PC-3 (cell line): ENCODE data around the gene GSN. TPM values are rescaled to one million over a fixed set of nuclear protein-coding genes. Genes with fewer than 3 reads are reported as not detected.

Experiments used
- ATAC-seq: fragments of 200-7000 bp; cut with Tn5 transposase; 2 replicates; pipeline ENCODE4 v1.9.1; 2020; ENCODE audit warnings: mild to moderate bottlenecking, moderate library complexity
- BruUV-seq: library from RNA; stranded (reverse); fragments of 400-500 nt; replicated peaks from 2 replicates; lab custom pipeline; 2021; lab: Mats Ljungman, UMichigan
- CTCF ChIA-PET: fragments of 300-600 bp; sonication (Branson Sonifier 250); formaldehyde crosslinking; loops from one replicate; lab custom pipeline; 2022; ENCODE audit warnings: antibody characterized with exemption; lab: Charles Lee
- POLR2A ChIA-PET: fragments of 300-600 bp; sonication (Branson Sonifier 250); formaldehyde crosslinking; loops from one replicate; lab custom pipeline; 2022; ENCODE audit warnings: antibody characterized with exemption; ENCODE audit not compliant: unreplicated experiment; lab: Charles Lee
- DNase-seq: peaks from one replicate; pipeline ENCODE4 v3.0.0-alpha.2; 2015
- H2AFZ ChIP-seq: fragments of 300-600 bp; sonication (generic); 2 replicates; pipeline ENCODE4 v1.6.0; 2016; ENCODE audit warnings: antibody characterized with exemption, low read length
- H3F3A ChIP-seq: fragments of 300-600 bp; sonication (generic); one replicate; pipeline ENCODE4 v1.6.0; 2017; ENCODE audit warnings: antibody characterized with exemption, low read length, control low read depth, mild to moderate bottlenecking; ENCODE audit not compliant: unreplicated experiment
- H3K27ac ChIP-seq: fragments of 300-600 bp; sonication (generic); 2 replicates; pipeline ENCODE4 v1.5.1; 2016; ENCODE audit warnings: mild to moderate bottlenecking, low read length
- H3K27me3 ChIP-seq: fragments of 300-600 bp; sonication (generic); 2 replicates; pipeline ENCODE4 v1.6.1; 2016; ENCODE audit warnings: low read length, mixed read lengths
- H3K36me3 ChIP-seq: fragments of 300-600 bp; sonication (generic); 2 replicates; pipeline ENCODE4 v1.6.1; 2016; ENCODE audit warnings: low read depth, mixed run types, low read length, mixed read lengths
- H3K4me1 ChIP-seq: fragments of 300-600 bp; sonication (generic); 2 replicates; pipeline ENCODE4 v1.5.1; 2016; ENCODE audit warnings: low read length; ENCODE audit not compliant: insufficient read depth
- H3K4me2 ChIP-seq: fragments of 300-600 bp; sonication (generic); 2 replicates; pipeline ENCODE4 v1.6.0; 2016; ENCODE audit warnings: low read length
- H3K4me3 ChIP-seq: fragments of 300-600 bp; sonication (generic); 2 replicates; pipeline ENCODE4 v1.5.1; 2016; ENCODE audit warnings: mild to moderate bottlenecking, low read length, mixed read lengths
- H3K79me2 ChIP-seq: fragments of 300-600 bp; sonication (generic); 2 replicates; pipeline ENCODE4 v1.6.1; 2017; ENCODE audit warnings: low read length, mixed read lengths
- H3K9ac ChIP-seq: fragments of 300-600 bp; sonication (generic); 2 replicates; pipeline ENCODE4 v1.6.0; 2016; ENCODE audit warnings: mild to moderate bottlenecking, low read length
- H3K9me2 ChIP-seq: fragments of 300-600 bp; sonication (generic); replicated peaks from 2 replicates; pipeline ENCODE4 v1.6.1; 2016; ENCODE audit warnings: mixed run types, low read length, mixed read lengths
- H3K9me3 ChIP-seq: fragments of 300-600 bp; sonication (generic); 2 replicates; pipeline ENCODE4 v1.6.1; 2016; ENCODE audit warnings: low read length, mixed read lengths
- H4K20me1 ChIP-seq: fragments of 300-600 bp; sonication (generic); 2 replicates; pipeline ENCODE4 v1.6.1; 2016; ENCODE audit warnings: low read length, mixed read lengths
- EZH2 ChIP-seq: fragments of 300-600 bp; sonication (generic); IDR thresholded peaks from one replicate; pipeline ENCODE4 v1.6.1; 2017; ENCODE audit warnings: antibody characterized with exemption, mild to moderate bottlenecking, low read length; ENCODE audit not compliant: unreplicated experiment
- EZH2phosphoT487 ChIP-seq: fragments of 300-600 bp; sonication (generic); IDR thresholded peaks from 2 replicates; pipeline ENCODE4 v1.6.1; 2018; ENCODE audit warnings: mild to moderate bottlenecking, antibody characterized with exemption, low read length, borderline replicate concordance
- intact Hi-C: fragments of 100-400 bp; cut with micrococcal nuclease; formaldehyde crosslinking; loops from 2 replicates; pipeline ENCODE4 v1.9.0; 2023
- total RNA-seq: library from RNA; depleted of rRNA; stranded (reverse); fragments of >200 nt; gene quantifications from 2 replicates; pipeline ENCODE4 v1.2.3, GENCODE V29; 2014
- TF ChIP-seq, protein P1 (sequence below): fragments of 300-600 bp; sonication (generic); conservative IDR thresholded peaks from 2 replicates; pipeline ENCODE4 v1.5.1; 2017; ENCODE audit warnings: antibody characterized with exemption, low read depth, mild to moderate bottlenecking, low read length

Gene GSN
- total RNA-seq, 1 experiment from 2014 or later = 36.5 TPM

- DNase-seq (no peak), ATAC-seq (no peak)
- no peak for TF ChIP-seq EZH2phosphoT487
- no peak for TF ChIP-seq EZH2
- TF ChIP-seq, protein P1, sequence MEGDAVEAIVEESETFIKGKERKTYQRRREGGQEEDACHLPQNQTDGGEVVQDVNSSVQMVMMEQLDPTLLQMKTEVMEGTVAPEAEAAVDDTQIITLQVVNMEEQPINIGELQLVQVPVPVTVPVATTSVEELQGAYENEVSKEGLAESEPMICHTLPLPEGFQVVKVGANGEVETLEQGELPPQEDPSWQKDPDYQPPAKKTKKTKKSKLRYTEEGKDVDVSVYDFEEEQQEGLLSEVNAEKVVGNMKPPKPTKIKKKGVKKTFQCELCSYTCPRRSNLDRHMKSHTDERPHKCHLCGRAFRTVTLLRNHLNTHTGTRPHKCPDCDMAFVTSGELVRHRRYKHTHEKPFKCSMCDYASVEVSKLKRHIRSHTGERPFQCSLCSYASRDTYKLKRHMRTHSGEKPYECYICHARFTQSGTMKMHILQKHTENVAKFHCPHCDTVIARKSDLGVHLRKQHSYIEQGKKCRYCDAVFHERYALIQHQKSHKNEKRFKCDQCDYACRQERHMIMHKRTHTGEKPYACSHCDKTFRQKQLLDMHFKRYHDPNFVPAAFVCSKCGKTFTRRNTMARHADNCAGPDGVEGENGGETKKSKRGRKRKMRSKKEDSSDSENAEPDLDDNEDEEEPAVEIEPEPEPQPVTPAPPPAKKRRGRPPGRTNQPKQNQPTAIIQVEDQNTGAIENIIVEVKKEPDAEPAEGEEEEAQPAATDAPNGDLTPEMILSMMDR = no peak
- Histone ChIP-seq H3F3A (no peaks in the 10 kb centered on the region), H3K36me3 (no peaks in the 10 kb centered on the region), H3K4me1 (no peaks in the 10 kb centered on the region), H3K27ac (no peak overlapping the region), H4K20me1 (no peaks in the 10 kb centered on the region), H3K9ac (no peak overlapping the region), H3K27me3 (no peaks in the 10 kb centered on the region), H2AFZ (no peak overlapping the region), H3K4me2 (no peak overlapping the region), H3K79me2 (no peaks in the 10 kb centered on the region), H3K4me3 (no peak overlapping the region), H3K9me3 (no peaks in the 10 kb centered on the region), H3K9me2 (no peaks in the 10 kb centered on the region)
- BruUV-seq = no TSS peak
- ChIA-PET POLR2A (no interaction called here), CTCF (no interaction called here)
- intact Hi-C loops = no loop called here
Measured at GRCh38 chr9:121328476-121328875, 60.5 kb downstream of the GSN start.

DNA sequence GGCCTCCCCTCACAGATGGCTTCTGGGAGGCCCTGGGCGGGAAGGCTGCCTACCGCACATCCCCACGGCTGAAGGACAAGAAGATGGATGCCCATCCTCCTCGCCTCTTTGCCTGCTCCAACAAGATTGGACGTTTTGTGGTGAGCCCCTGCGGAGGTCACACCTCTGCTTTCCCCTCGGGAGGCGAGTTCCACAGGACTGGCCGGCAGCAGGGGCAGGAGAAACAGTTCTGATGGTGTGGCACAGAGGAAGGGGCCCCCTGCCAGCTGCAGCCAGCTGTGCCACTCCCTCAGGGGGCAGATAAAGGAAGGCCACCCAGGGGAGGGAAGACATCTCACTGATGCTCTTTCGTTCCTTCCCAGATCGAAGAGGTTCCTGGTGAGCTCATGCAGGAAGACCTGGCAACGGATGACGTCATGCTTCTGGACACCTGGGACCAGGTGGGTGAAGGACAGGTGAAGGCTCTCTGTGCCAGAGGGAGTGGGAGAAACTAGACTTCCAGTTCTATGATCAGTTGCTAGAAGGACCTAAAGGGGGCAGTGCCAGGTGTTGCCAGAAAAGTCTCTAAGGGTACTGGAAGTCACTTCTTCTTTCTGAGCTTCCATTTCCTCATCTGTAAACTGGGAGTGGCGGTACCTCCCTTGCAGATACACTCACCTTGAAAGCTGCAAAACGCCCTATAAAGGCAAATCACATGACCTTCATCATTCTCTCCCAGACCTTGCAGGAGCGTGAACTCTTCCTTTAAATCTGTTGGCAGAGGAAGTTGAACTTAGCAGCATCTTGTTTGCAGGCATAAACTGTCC is 61.1 kb downstream of the GSN start:
- no peak for TF ChIP-seq EZH2phosphoT487
- ATAC-seq (no peak), DNase-seq (no peak)
- BruUV-seq = no TSS peak
- CTCF ChIA-PET = no interaction called here
- H3K27me3 ChIP-seq = no peaks in the 10 kb centered on the region
- POLR2A ChIA-PET = no interaction called here
- no peaks in the 10 kb centered on the region for H3K9me3 ChIP-seq
- H4K20me1 ChIP-seq = no peaks in the 10 kb centered on the region
- no peaks in the 10 kb centered on the region for H3F3A ChIP-seq
- no peak overlapping the region for H3K4me2 ChIP-seq
- intact Hi-C loops = no loop called here
- H3K9me2 ChIP-seq = no peaks in the 10 kb centered on the region
- no peak overlapping the region for H3K4me3 ChIP-seq
- no peak overlapping the region for H3K27ac ChIP-seq
- H3K36me3 ChIP-seq = no peaks in the 10 kb centered on the region
- no peaks in the 10 kb centered on the region for H3K79me2 ChIP-seq
- no peak overlapping the region for H3K9ac ChIP-seq
- no peaks in the 10 kb centered on the region for H3K4me1 ChIP-seq
- no peak overlapping the region for H2AFZ ChIP-seq

DNA sequence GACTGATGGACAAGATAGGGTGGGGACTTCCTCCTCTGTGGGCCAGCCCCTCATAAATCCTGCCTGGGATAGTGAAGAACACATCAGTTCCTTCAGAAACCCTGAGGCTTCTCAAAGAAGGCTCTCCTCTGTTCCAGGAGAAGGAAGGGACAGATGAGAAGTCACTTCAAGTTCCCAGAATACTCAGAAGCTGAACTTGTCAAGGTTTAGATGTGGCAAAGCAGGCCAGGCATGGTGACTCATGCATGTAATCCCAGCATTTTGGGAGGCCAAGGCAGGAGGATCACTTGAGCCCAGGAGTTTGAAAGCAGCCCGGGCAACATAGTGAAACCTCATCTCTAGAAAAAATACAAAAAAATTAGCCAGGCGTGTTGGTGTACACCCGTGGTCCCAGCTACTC is 63.6 kb downstream of the GSN start:
- no TSS peak for BruUV-seq
- ATAC-seq = no peak
- no peak overlapping the region for H3K4me3 ChIP-seq
- CTCF ChIA-PET = no interaction called here
- H2AFZ ChIP-seq = no peak overlapping the region
- H3F3A ChIP-seq = no peaks in the 10 kb centered on the region
- H3K27ac ChIP-seq = no peak overlapping the region
- H3K36me3 ChIP-seq = no peaks in the 10 kb centered on the region
- no peaks in the 10 kb centered on the region for H3K79me2 ChIP-seq
- no peak for TF ChIP-seq EZH2phosphoT487
- TF ChIP-seq, protein P1 = no peak
- no peak for TF ChIP-seq EZH2
- POLR2A ChIA-PET = no interaction called here
- intact Hi-C loops = no loop called here
- no peaks in the 10 kb centered on the region for H3K4me1 ChIP-seq
- no peak overlapping the region for H3K9ac ChIP-seq
- H3K9me2 ChIP-seq = no peaks in the 10 kb centered on the region
- H3K4me2 ChIP-seq = no peak overlapping the region
- DNase-seq = no peak
- H3K27me3 ChIP-seq = no peaks in the 10 kb centered on the region
- H3K9me3 ChIP-seq = no peaks in the 10 kb centered on the region
- H4K20me1 ChIP-seq = no peaks in the 10 kb centered on the region
